ENCODE data around the gene NOTCH2. TPM values are rescaled to one million over a fixed set of nuclear protein-coding genes. Genes with fewer than 3 reads are reported as not detected.

The NOTCH2 gene
- total RNA-seq, 1 donor from 2014 or later: 34.8 TPM

DNA sequence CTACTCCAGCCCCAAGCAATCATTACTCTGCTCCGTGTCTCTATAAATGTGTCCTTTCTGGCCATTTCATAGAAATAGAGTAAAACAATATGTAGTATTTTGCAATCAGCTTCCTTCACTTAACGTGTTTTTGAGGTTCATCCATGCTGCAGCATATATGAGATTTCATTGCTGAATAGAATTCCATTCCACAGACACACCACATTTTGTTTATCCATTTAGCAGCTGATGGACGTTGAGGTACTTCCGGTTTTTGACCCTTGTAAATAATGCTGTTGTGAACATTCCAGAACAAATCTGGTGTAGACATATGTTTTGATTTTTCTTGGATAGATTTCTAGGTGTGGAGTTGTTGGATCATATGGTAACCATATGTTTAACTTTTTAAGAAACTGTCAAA lies 203.8 kb downstream of the NOTCH2 start:
- no peak for DNase-seq (ENCODE audit: low spot score)
- intact Hi-C loops (cut with DNase I): no loop called here

DNA sequence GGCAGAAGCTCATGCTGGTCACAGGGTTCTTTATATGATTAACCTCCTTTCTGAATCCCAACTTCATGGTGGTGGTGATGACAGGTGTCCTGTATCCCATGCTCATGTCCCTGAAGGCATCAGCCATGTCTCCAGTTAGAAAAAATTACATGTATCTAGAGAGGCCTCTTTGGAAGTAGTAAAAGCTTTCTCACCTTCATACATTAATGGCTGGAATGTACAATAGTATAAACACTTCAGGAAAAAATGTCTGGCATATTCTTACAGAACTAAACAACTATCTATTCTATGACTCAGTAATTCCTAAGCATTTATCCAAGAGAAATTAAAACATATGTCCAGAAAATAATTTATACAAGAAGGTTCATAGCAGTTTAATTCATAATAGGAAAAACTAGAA lies 207.2 kb downstream of the NOTCH2 start:
- DNase-seq (ENCODE audit: low spot score): no peak
- intact Hi-C loops (cut with DNase I): no loop called here

Other genes with a start within 250 kb of the NOTCH2 start
- gene ADAM30, start 173.1 kb downstream of the NOTCH2 start, total RNA-seq: 0.11 TPM
- gene SEC22B, start 106.9 kb upstream of the NOTCH2 start, total RNA-seq: 18.4 TPM